Embryonic facial prominence (tissue), 1 donor: ENCODE data around the gene RALGPS1.

Experiments used
- DNase-seq: peaks from one replicate; pipeline ENCODE4 v3.0.0-alpha.2; 2016; ENCODE audit errors: extremely low spot score

Gene RALGPS1

DNA sequence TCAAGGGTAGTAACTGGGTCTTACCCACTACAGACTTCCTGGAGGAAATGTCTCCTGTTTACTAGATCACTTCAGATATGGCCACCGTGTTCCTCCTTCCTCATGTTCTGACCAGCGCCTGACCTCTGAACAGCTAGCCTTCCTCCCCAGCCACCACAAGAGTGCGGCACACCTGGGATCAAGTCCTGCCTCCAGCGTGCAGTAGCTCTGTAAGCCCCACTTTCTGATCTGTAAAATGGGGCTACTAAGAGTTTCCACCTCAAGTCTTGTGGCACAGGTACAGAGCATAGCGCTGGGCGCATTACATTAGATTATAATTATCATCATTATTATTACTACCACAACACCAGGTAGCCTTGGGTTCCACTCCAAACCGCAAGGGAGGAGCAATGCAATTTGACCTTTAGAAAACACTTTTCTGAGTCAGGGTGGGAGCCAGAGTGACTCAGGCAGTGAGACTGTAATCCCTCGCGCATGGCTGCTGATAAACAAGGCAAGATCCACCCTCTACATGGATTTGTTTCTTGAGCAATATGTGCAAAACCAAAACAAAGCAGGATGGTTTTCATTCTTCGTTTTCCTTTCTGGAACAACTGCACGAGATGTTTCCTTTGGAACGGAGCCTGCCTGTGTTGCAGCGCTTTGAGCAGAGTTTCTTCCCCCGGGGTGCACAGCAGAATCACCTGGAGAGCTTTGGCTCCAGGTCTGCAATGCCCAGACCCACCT lies 272.8 kb downstream of the RALGPS1 start:
- peak; percentile 76 for DNase-seq

DNA sequence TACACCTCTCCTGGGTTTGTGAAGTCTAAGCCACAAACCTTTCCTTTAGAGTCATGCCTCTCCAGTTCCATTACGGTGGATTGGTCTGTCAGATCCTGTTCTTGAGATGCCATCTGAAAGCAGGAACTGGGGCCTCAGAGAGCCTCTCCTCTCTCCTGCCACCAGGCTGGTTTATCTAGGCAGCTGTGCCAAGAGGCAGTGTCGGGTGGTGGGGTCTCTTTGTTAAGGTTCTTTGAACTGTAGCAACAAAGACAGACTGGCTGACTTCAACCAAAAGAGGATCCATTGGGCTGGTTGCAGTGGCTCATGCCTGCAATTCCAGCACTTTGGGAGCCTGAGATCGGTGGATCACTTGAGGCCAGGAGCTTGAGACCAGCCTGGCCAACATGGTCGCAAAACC lies 273.8 kb downstream of the RALGPS1 start:
- no peak for DNase-seq

GRCh38 chr9:127189628-127190027 lies 275.0 kb downstream of the RALGPS1 start:
- no peak for DNase-seq

- no peak for DNase-seq
Measured at GRCh38 chr9:127192744-127193143, 278.2 kb downstream of the RALGPS1 start.

DNA sequence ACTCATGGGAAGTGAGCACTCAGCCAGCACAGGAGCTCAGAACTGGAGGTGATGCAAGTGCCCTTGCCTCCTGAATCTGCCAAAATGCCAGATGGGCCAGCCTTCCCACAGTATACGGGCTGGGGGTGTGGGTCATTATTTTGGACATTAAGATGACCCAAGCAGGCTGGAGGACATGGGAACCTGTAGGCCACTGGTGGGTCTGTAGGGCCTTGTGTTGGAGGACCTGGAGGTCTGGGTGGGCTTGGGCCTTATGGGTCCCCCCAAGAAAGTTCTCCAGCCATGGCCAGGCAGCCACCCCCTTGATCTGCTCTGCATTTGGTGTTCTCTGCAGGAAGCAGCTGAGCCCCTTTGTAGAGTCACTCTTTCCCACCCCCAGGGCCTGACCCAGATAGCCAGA lies 278.9 kb downstream of the RALGPS1 start:
- DNase-seq = no peak

GRCh38 chr9:127194881-127195713 lies 280.5 kb downstream of the RALGPS1 start:
- DNase-seq = no peak

GRCh38 chr9:127195976-127196825 lies 281.6 kb downstream of the RALGPS1 start:
- no peak for DNase-seq

DNA sequence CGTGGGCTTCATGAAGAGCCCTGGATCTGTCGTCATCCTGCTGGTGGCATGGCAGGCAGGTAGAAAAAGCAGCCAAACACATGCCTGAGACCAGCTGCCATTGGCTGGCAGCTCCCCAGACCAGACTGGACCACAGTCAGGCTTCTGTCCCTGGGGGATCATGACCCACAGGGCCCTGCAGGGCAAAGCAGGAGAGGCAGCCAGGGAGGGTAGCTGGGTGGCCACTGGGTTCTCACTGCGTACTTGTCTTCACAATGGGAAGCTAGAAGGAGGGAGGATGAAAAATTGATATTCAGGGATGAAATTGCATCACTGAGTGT lies 282.2 kb downstream of the RALGPS1 start:
- no peak for DNase-seq

- DNase-seq = no peak
Measured at GRCh38 chr9:127197186-127197860, 282.7 kb downstream of the RALGPS1 start.

- DNase-seq = no peak
Measured at GRCh38 chr9:127197861-127198430, 283.4 kb downstream of the RALGPS1 start.

DNA sequence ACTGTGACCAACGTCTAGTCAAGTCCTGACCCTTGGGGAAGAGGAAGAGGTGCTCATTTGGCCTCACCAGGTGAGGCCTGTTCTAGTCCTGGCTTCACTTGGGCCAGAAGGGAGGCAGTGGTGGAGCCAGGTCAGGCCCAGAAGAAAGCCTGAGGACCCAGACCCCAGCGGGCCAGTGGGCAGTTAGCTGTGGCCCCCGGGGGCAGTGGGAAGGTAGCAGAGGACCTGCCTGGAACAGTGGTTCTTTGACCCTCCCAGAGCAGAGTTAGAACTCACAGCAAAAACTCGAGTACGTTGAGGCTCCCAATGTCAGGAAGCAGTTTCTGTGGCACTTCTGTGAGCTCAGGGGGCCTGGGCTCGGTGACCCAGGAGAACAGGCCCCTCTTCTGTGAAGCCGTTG lies 284.0 kb downstream of the RALGPS1 start:
- no peak for DNase-seq

DNA sequence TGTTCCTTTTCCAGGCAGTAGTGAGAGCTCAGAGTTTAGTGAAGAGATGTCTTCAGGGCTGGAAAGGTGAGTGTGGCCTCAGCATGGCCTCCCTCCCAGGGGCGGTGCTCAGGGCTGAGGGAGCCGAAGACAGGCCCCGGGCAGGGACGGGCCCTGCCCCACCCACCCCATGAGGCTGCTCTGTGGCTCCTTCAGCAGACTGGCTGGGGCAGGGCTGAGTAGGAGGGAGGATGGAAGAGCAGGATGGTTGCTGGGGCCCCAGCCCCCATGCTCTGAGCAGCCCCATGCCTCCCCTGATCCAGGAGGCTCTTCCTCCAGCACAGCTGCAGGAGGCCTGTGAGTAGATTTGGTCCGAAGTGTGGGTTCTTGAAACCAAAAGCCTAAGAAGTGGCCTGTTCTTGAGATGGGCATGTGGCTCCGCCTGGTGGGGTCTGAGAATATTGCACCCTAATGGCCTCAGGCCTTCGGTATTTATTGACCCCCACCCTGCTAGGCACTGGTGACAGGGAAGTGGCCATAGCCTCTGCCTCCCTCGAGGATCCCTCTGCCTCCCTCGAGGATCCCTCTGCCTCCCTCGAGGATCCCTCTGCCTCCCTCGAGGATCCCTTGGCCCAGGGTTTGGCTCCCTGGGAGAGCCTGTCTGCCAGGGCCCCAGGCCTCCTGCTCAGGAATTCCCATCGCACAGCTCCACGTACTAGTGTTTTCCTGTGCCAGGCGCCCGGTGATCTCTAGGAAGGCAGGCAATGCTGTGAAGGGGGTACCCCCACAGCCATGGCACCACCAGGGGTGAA lies 284.6 kb downstream of the RALGPS1 start:
- peak; percentile 71 for DNase-seq

GRCh38 chr9:127200106-127200862 lies 285.7 kb downstream of the RALGPS1 start:
- DNase-seq = no peak

DNA sequence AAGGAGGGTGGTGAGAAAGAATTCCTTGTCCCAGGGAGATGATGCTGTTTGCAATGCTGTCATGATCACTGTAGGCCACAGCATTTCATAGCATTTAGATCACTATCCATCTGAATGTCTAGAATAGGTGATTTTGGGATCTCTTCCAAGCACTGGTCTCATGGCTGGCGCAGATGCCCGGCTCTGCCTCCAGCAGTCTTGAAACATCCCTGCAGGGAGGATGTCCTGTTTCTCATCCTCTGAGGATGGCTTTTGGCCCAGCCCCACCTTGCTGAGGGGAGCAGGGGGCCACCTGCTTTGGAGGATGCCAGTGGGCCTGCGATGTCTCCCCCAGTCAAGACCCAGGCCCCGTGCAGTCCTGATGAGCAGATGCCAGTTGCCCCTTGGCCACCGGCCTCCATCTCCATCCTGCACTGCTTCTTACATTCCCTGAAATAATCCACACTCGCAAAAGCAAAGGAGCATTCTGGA lies 286.5 kb downstream of the RALGPS1 start:
- no peak for DNase-seq

- no peak for DNase-seq
Measured at GRCh38 chr9:127201731-127202130, 287.1 kb downstream of the RALGPS1 start.

- peak; percentile 51 for DNase-seq
Measured at GRCh38 chr9:127202461-127203169, 288.0 kb downstream of the RALGPS1 start.

DNA sequence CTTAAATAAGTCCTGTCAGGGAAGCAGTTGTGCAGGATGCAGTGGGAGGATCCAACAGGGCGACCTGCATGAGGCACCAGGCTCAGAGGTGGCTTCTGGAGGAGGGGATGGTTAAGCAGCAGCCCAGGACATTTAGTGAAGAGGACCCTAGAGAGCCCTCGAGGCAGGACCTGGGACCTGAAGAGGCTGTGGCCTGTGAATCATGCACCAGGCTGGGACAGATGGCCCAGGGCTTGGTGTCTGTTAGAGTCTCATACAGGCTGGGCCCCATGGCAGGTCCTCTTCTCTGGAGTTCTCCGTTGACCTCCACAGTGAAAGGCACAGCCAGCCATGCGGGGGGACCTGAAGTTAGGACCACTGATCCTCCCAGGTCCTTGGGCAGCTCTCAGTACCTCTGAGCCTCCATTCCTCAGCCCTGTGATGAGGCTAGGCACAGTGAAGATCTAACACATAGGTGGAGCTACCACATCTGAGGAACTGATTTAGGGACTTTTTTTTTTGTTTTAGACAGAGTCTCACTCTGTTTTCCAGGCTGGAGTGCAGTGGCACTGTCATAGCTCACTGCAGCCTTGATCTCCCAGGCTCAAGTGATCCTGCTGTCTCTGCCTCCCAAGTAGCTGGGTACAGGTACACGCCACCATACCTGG lies 289.2 kb downstream of the RALGPS1 start:
- no peak for DNase-seq

- DNase-seq = no peak
Measured at GRCh38 chr9:127204771-127205470, 290.3 kb downstream of the RALGPS1 start.
